Left ventricle myocardium superior (tissue), 1 donor: Measurements from ENCODE around the gene FTCD. TPM values are rescaled to one million over a fixed set of nuclear protein-coding genes. Genes with fewer than 3 reads are reported as not detected.
"Not testable (repeated sequence)": the region's sequence is repeated elsewhere in the genome, so short reads cannot be mapped to it uniquely, and the experiment has no call there.

Experiments
- ATAC-seq: fragments of 200-7000 bp; cut with Tn5 transposase; one replicate; pipeline ENCODE4 v1.9.1; 2020; ENCODE audit warnings: mild to moderate bottlenecking, moderate library complexity
- DNase-seq: peaks from one replicate; pipeline ENCODE4 v3.0.0-alpha.2; 2020
- intact Hi-C: fragments of 100-400 bp; cut with micrococcal nuclease; formaldehyde crosslinking; loops from one replicate; pipeline ENCODE4 v1.11.0; 2022
- total RNA-seq: library from RNA; stranded (reverse); fragmentation: NEBNext Ultra II Directional; extraction: Animal tissue kit (Norgen Biotek cat#: 25700); gene quantifications from one replicate; pipeline ENCODE4 v1.2.1, GENCODE V29; 2021
- donor health status: DM: no; HTN: yes; CAD: no; lungs with severe emphysema.

FTCD gene
- total RNA-seq, 1 donor from 2014 or later = 1.5 TPM

- no peak for ATAC-seq
- DNase-seq = peak; percentile 33
- intact Hi-C loops = no loop called here
Observed at GRCh38 chr21:46145159-46145839, 10.1 kb downstream of the FTCD start.

- no peak for DNase-seq
- intact Hi-C loops = no loop called here
Observed at GRCh38 chr21:46144464-46145070, 10.8 kb downstream of the FTCD start.

DNA sequence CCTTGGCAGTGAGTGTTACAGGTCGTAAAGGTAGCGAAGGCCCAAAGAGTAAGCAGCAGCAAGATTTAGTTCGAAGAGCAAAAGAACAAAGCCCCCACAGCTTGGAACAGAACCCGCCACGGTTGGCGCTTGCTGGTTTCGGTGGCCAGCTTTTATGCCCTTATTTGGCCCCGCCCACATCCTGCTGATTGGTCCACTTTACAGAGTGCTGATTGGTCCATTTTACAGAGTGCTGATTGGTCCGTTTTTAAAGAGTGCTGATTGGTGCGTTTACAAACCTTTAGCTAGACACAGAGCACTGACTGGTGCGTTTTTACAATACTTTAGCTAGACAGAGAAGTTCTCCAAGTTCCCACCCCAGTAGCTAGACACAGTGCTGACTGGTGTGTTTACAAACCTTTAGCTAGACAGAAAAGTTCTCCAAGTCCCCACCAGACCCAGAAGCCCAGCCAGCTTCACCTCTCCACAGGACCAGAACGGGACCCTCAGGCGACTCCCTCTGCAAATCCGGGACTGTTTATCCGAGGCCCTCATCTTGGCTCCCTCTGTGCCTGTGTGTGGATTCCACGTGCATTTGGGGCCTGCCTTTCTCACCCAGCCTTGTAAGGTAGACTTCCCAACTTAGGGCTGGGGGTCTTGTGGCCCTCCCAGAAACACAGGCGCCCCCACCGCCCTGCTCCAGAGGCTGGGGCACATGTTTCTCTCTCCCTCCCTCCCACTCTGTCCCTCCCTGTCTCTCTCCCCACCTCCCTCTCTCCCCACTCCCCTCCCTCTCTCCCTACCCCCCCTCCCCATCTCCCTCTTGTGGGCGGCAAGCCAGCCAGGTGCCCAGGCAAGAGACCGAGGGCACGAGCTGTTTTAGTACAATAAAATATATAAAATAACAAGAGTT is 12.6 kb downstream of the FTCD start:
- intact Hi-C loops = no loop called here
- no peak for ATAC-seq
- DNase-seq = peak; percentile 24

More at GRCh38 chr21:46144464-46145070, 10.8 kb downstream of the FTCD start:
- ATAC-seq = no peak

GRCh38 chr21:46141767-46142581 is 13.4 kb downstream of the FTCD start:
- no peak for ATAC-seq
- intact Hi-C loops = no loop called here

GRCh38 chr21:46140352-46141003 is 14.9 kb downstream of the FTCD start:
- intact Hi-C loops, ATAC-seq: not testable (repeated sequence)
- DNase-seq = peak; percentile 15

More at GRCh38 chr21:46141767-46142581, 13.4 kb downstream of the FTCD start:
- peak; percentile 31 for DNase-seq

GRCh38 chr21:46139686-46140085 is 15.7 kb downstream of the FTCD start:
- intact Hi-C loops = no loop called here
- ATAC-seq (no peak), DNase-seq (no peak)

DNA sequence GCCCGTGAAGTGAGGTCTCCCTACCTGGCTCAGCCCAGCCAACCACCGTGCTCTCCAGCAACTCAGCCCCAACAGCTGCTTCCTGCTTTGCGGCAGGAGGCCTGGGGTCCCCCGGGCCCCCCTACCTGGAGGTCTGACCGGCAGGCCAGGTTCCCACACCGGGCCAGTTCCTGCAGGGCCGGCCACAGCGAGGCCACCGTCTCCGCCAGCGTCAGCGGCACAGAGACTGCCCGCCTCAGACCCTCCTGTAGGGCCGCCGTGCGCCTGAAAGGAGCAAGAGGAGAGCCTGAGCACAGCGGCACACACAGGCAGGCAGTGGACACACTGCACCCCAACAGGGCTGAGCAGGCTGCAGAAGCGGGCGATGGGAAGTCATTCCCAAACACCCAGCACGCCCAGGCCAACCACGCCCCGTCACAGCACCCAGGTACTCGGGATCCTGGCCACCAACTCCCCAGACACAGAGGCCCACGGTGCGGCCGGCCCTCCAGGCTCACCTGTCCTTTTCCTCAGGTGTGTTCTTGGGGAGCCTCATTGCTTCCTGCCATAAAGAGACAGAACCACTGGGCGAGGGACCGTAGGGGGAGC is 16.9 kb downstream of the FTCD start:
- intact Hi-C loops = no loop called here
- DNase-seq (no peak), ATAC-seq (no peak)

- DNase-seq = no peak
- no peak for ATAC-seq
- intact Hi-C loops = no loop called here
Observed at GRCh38 chr21:46137908-46138307, 17.5 kb downstream of the FTCD start.

- no peak for DNase-seq
- ATAC-seq = no peak
- intact Hi-C loops = no loop called here
Observed at GRCh38 chr21:46136739-46137349, 18.5 kb downstream of the FTCD start.

- DNase-seq (no peak), ATAC-seq (no peak)
- intact Hi-C loops = no loop called here
Observed at GRCh38 chr21:46135782-46136395, 19.5 kb downstream of the FTCD start.

- ATAC-seq = no peak
- peak; percentile 43 for DNase-seq
- intact Hi-C loops = no loop called here
Observed at GRCh38 chr21:46131838-46132651, 23.3 kb downstream of the FTCD start.

DNA sequence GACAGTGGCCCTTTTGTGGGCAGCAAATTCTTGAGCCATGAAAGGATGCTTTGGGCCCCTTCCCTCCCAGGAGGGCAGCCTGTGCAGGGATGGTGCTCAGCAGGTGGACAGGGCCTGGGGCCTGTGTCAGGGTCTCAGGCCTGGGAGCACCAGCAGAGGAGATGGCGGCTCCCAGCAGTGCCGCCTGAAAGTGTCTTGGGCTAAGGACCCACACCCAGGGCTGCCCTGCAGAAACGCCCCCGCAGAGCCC is 23.9 kb downstream of the FTCD start:
- no peak for DNase-seq
- peak; percentile 0 for ATAC-seq
- intact Hi-C loops = no loop called here

- DNase-seq (peak; percentile 55), ATAC-seq (peak; percentile 5)
- intact Hi-C loops = no loop called here
Observed at GRCh38 chr21:46130831-46131587, 24.4 kb downstream of the FTCD start.

- ATAC-seq (peak; percentile 1), DNase-seq (peak; percentile 31)
Observed at GRCh38 chr21:46129846-46130651, 25.3 kb downstream of the FTCD start.

GRCh38 chr21:46128933-46129571 is 26.3 kb downstream of the FTCD start:
- ATAC-seq (peak; percentile 14), DNase-seq (peak; percentile 52)
- intact Hi-C loops = no loop called here

More at GRCh38 chr21:46129846-46130651, 25.3 kb downstream of the FTCD start:
- intact Hi-C loops = no loop called here
